Lower lobe of right lung (tissue), 2 donors: ENCODE results near the gene SMAD4. TPM values are rescaled to one million over a fixed set of nuclear protein-coding genes. Genes with fewer than 3 reads are reported as not detected.

ENCODE experiments used
- ATAC-seq, 2 donors: fragments of 200-7000 bp; cut with Tn5 transposase; one replicate each; pipeline ENCODE4 v1.9.1; 2020 to 2022; ENCODE audit warnings: mild to moderate bottlenecking in 2 of 2, moderate library complexity in 2 of 2
- DNase-seq: peaks from one replicate; pipeline ENCODE4 v3.0.0-alpha.2; 2020
- H3K27ac ChIP-seq: fragments of 200-600 bp; one replicate; pipeline ENCODE4 v1.8.0; 2022
- H3K27me3 ChIP-seq: fragments of 200-600 bp; one replicate; pipeline ENCODE4 v1.8.0; 2022; ENCODE audit warnings: low read depth
- H3K36me3 ChIP-seq: fragments of 200-600 bp; one replicate; pipeline ENCODE4 v1.8.0; 2022; ENCODE audit warnings: mild to moderate bottlenecking
- H3K4me1 ChIP-seq: fragments of 200-600 bp; one replicate; pipeline ENCODE4 v1.8.0; 2022
- H3K4me3 ChIP-seq: fragments of 200-600 bp; one replicate; pipeline ENCODE4 v1.8.0; 2022; ENCODE audit warnings: mild to moderate bottlenecking
- H3K9me3 ChIP-seq: fragments of 200-600 bp; one replicate; pipeline ENCODE4 v1.8.0; 2022
- CTCF ChIP-seq: fragments of 200-600 bp; IDR thresholded peaks from one replicate; pipeline ENCODE4 v1.8.0; 2022; ENCODE audit warnings: antibody characterized with exemption, mild to moderate bottlenecking
- intact Hi-C: fragments of 100-400 bp; cut with DNase I; formaldehyde crosslinking; loops from one replicate; pipeline ENCODE4 v1.11.0; 2022
- total RNA-seq: library from RNA; stranded (reverse); fragmentation: NEBNext Ultra II Directional; extraction: Animal tissue kit (Norgen Biotek cat#: 25700); gene quantifications from one replicate; pipeline ENCODE4 v1.2.1, GENCODE V29; 2021
- donor health status: DM: no; HTN: yes; CAD: no; lungs with severe emphysema.

The SMAD4 gene
- total RNA-seq, 1 donor from 2014 or later: 97.8 TPM

GRCh38 chr18:51012441-51012840 lies 17.6 kb upstream of the SMAD4 start:
- no peak for ATAC-seq
- H3K27me3 ChIP-seq: no peaks in the 10 kb centered on the region
- intact Hi-C loops: no loop called here

GRCh38 chr18:51013259-51013658 lies 16.8 kb upstream of the SMAD4 start:
- H3K27ac ChIP-seq: no peak overlapping the region
- H3K9me3 ChIP-seq: no peaks in the 10 kb centered on the region
- H3K4me3 ChIP-seq: no peak overlapping the region
- intact Hi-C loops: no loop called here
- TF ChIP-seq CTCF: no peak
- DNase-seq: no peak
- H3K27me3 ChIP-seq: no peaks in the 10 kb centered on the region
- H3K4me1 ChIP-seq: no peaks in the 10 kb centered on the region
- no peak for ATAC-seq
- H3K36me3 ChIP-seq: no peaks in the 10 kb centered on the region

More at GRCh38 chr18:51012441-51012840, 17.6 kb upstream of the SMAD4 start:
- Histone ChIP-seq H3K9me3 (no peaks in the 10 kb centered on the region), H3K27ac (no peak overlapping the region), H3K4me1 (no peaks in the 10 kb centered on the region), H3K4me3 (no peak overlapping the region), H3K36me3 (no peaks in the 10 kb centered on the region)
- no peak for TF ChIP-seq CTCF
- no peak for DNase-seq

GRCh38 chr18:51017140-51017879 lies 12.7 kb upstream of the SMAD4 start:
- intact Hi-C loops: no loop called here
- TF ChIP-seq CTCF: no peak
- peaks cover 5% of the 10 kb centered on the region for H3K36me3 ChIP-seq
- ATAC-seq: no peak
- no peaks in the 10 kb centered on the region for H3K27me3 ChIP-seq
- no peaks in the 10 kb centered on the region for H3K4me1 ChIP-seq
- H3K27ac ChIP-seq: no peak overlapping the region
- no peak for DNase-seq
- H3K4me3 ChIP-seq: no peak overlapping the region
- H3K9me3 ChIP-seq: no peaks in the 10 kb centered on the region

GRCh38 chr18:51020536-51020935 lies 9.5 kb upstream of the SMAD4 start:
- no peak for TF ChIP-seq CTCF
- Histone ChIP-seq H3K9me3 (no peaks in the 10 kb centered on the region), H3K27me3 (no peaks in the 10 kb centered on the region), H3K4me3 (no peak overlapping the region), H3K27ac (no peak overlapping the region), H3K36me3 (peaks cover 5% of the 10 kb centered on the region), H3K4me1 (no peaks in the 10 kb centered on the region)
- DNase-seq (no peak), ATAC-seq (no peak)
- intact Hi-C loops: no loop called here

GRCh38 chr18:51021226-51021965 lies 8.6 kb upstream of the SMAD4 start:
- DNase-seq: no peak
- H3K4me3 ChIP-seq: no peak overlapping the region
- H3K27ac ChIP-seq: no peak overlapping the region
- TF ChIP-seq CTCF: no peak
- H3K4me1 ChIP-seq: no peaks in the 10 kb centered on the region
- intact Hi-C loops: no loop called here
- H3K36me3 ChIP-seq: peaks cover 5% of the 10 kb centered on the region
- H3K27me3 ChIP-seq: no peaks in the 10 kb centered on the region
- H3K9me3 ChIP-seq: no peaks in the 10 kb centered on the region
- ATAC-seq: no peak
